ENCODE measurements around the gene RFX7.

The RFX7 gene

DNA sequence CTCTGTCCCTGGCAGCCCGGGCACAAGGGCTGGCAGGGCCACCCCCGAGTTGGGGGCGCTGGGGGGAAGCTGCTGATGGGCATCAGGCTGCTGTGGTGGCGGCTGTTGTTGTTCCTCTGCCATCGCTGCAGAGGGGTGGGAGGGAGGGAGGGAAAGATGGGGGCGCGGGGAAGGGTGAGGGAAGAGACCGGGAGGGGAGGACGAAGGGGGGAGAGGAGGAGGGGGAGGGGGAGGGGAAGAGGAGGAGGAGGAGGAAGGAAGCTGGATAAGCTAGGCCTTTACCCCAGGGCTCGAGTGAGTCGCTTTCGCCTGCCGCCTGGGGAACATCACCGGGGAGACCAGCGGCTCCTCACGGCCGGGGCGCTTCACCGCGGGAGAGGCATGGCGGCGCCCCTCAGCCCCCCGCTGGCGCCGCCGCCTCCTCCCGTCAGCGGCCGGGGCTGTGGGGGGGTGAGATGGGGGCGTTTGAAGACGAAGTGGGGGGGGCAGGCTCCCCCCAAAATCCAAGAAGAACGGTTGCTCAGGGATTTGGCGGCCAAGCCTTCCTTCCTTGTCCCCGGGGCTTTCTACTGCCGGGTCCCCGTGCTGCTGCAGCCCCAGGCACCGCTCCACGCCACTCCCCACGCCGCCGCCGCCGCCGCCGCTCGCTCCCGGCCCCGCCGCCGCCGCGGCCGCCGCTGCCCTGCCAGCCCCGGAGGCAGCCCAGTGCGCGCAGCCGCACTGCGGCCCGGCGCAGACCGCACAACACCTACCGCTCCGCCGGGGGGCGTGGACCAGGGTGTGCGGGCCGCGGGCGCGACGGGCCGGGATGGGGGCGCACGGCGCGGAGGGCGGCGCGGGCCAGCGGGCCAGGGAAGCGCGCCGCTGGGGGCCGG lies at the start of gene RFX7:
Gene RFX7 (minus strand): TSS at position 717 of the 875 bp plus-strand sequence. CDS start 594 bp downstream, at position 123.
- Histone ChIP-seq H2AFZ (ENCODE audit: low read length) (peak within 1 kb of the TSS; percentile 84; the same call in 1 of the 2 replicates), H3K9ac (ENCODE audit: low read depth, low read length, poor library complexity, severe bottlenecking) (peak within 1 kb of the TSS; percentile 96), H3K4me3 (ENCODE audit: low read length, poor library complexity, severe bottlenecking) (peak within 1 kb of the TSS; percentile 99), H3K79me2 (ENCODE audit: insufficient read depth, low read length) (peaks cover 56% of the 10 kb centered on the region), H3K4me2 (ENCODE audit: low read depth, low read length, poor library complexity, severe bottlenecking) (peak within 1 kb of the TSS; percentile 91), H3K9me2 (replicated peaks; ENCODE audit: low read depth, low read length) (no peaks in the 10 kb centered on the region), H3K27me3 (ENCODE audit: insufficient read depth, low read length, poor library complexity, severe bottlenecking) (no peaks in the 10 kb centered on the region), H3K9me3 (ENCODE audit: insufficient read depth, low read depth, low read length) (no peaks in the 10 kb centered on the region), H3F3A (ENCODE audit: low read depth) (0 out of 2 replicates have a peak, but pooled peaks cover 4% of the 10 kb centered on the region), H3K36me3 (ENCODE audit: insufficient read depth, low read length) (no peaks in the 10 kb centered on the region), H4K20me1 (ENCODE audit: insufficient read depth, low read length, poor library complexity, severe bottlenecking) (peaks cover 39% of the 10 kb centered on the region), H3K4me1 (ENCODE audit: insufficient read depth, low read length, poor library complexity, severe bottlenecking) (peaks cover 42% of the 10 kb centered on the region)
- TF ChIP-seq EZH2phosphoT487 (IDR thresholded peaks at IDR 0.05; ENCODE audit: borderline replicate concordance), result no peak
- no peak for TF ChIP-seq CTCF (conservative IDR thresholded peaks at IDR 0.05; ENCODE audit: low read length)

DNA sequence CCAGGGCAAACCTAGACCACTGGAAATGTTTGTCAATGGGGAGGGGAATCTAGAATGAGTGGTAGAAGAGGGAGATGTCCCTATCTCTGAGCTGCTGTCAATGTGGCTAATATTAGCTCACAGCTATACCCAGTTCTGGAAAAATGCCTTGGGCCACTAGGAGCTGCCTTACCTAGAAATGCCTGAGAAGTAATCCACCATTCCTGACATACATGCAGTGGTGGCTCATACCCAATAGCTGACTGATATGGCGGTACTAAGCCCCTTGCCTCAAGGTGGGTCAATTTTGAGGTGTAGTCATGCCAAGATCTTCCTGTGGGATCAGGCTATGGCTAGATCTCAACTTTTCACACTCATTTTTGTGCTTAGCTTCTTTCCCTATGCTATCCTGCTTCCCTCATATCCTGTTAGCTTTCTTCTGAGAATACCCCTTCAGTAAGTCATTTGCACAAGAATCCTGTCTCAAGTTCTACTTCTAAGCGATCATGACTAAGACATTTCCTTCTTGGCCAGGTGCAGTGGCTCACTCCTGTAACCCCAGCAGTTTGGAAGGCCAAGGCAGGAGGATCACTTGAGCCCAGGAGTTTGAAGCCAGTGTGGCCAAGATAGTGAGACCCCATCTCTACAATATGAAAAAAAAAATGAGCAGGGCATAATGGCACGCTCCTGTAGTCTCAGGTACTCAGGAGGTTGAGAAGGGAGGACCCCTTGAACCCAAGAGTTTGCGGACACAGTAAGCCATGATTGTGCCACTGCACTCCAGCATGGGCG lies 49.1 kb upstream of the RFX7 start:
- Histone ChIP-seq H3K79me2 (ENCODE audit: insufficient read depth, low read length) (no peaks in the 10 kb centered on the region), H3K27me3 (ENCODE audit: insufficient read depth, low read length, poor library complexity, severe bottlenecking) (no peaks in the 10 kb centered on the region), H3F3A (ENCODE audit: low read depth) (no peaks in the 10 kb centered on the region), H3K9ac (ENCODE audit: low read depth, low read length, poor library complexity, severe bottlenecking) (no peak overlapping the region), H3K36me3 (ENCODE audit: insufficient read depth, low read length) (no peaks in the 10 kb centered on the region), H3K4me3 (ENCODE audit: low read length, poor library complexity, severe bottlenecking) (no peak overlapping the region), H2AFZ (ENCODE audit: low read length) (no peak overlapping the region), H3K9me2 (replicated peaks; ENCODE audit: low read depth, low read length) (no peaks in the 10 kb centered on the region), H3K4me1 (ENCODE audit: insufficient read depth, low read length, poor library complexity, severe bottlenecking) (no peaks in the 10 kb centered on the region), H4K20me1 (ENCODE audit: insufficient read depth, low read length, poor library complexity, severe bottlenecking) (no peaks in the 10 kb centered on the region), H3K9me3 (ENCODE audit: insufficient read depth, low read depth, low read length) (no peaks in the 10 kb centered on the region), H3K4me2 (ENCODE audit: low read depth, low read length, poor library complexity, severe bottlenecking) (no peak overlapping the region)
- TF ChIP-seq EZH2phosphoT487 (IDR thresholded peaks at IDR 0.05; ENCODE audit: borderline replicate concordance), result no peak
- no peak for TF ChIP-seq CTCF (conservative IDR thresholded peaks at IDR 0.05; ENCODE audit: low read length)

DNA sequence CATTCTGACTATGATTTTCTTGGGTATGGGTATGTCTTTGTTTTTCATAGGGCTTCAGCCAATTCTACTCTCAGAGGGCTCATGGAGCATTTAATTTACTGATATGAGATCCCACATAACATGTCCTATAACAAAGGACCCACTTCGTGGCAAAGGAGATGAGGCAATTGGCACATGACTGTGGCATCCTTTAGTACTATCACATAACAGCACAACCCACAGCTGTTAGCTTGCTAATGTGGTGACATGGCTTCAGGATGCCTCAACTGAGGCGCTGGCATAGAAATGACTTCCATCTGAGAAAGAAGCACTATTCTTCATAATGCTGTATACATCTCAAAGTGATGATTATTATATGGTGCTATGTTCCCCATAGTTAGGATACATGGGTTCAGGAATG lies 48.1 kb upstream of the RFX7 start:
- no peaks in the 10 kb centered on the region for H3K27me3 ChIP-seq (ENCODE audit: insufficient read depth, low read length, poor library complexity, severe bottlenecking)
- H3K4me2 ChIP-seq (ENCODE audit: low read depth, low read length, poor library complexity, severe bottlenecking), result no peak overlapping the region
- H4K20me1 ChIP-seq (ENCODE audit: insufficient read depth, low read length, poor library complexity, severe bottlenecking), result no peaks in the 10 kb centered on the region
- no peaks in the 10 kb centered on the region for H3F3A ChIP-seq (ENCODE audit: low read depth)
- no peak overlapping the region for H3K4me3 ChIP-seq (ENCODE audit: low read length, poor library complexity, severe bottlenecking)
- no peaks in the 10 kb centered on the region for H3K79me2 ChIP-seq (ENCODE audit: insufficient read depth, low read length)
- H3K4me1 ChIP-seq (ENCODE audit: insufficient read depth, low read length, poor library complexity, severe bottlenecking), result no peaks in the 10 kb centered on the region
- no peak overlapping the region for H2AFZ ChIP-seq (ENCODE audit: low read length)
- no peak for TF ChIP-seq CTCF (conservative IDR thresholded peaks at IDR 0.05; ENCODE audit: low read length)
- no peak for TF ChIP-seq EZH2phosphoT487 (IDR thresholded peaks at IDR 0.05; ENCODE audit: borderline replicate concordance)
- H3K9ac ChIP-seq (ENCODE audit: low read depth, low read length, poor library complexity, severe bottlenecking), result no peak overlapping the region
- H3K9me2 ChIP-seq (replicated peaks; ENCODE audit: low read depth, low read length), result no peaks in the 10 kb centered on the region
- H3K9me3 ChIP-seq (ENCODE audit: insufficient read depth, low read depth, low read length), result no peaks in the 10 kb centered on the region
- H3K36me3 ChIP-seq (ENCODE audit: insufficient read depth, low read length), result no peaks in the 10 kb centered on the region

All from Loucy (cell line).